Nephron progenitor cell (in vitro differentiated cells): ENCODE measurements around the gene LITAF.

ENCODE experiments used
- DNase-seq: peaks from one replicate; pipeline ENCODE4 v3.0.0; 2021
- H3K27ac Mint-ChIP-seq: 2 replicates; pipeline ENCODE4 v1.8.0; 2021; ENCODE audit warnings: mild to moderate bottlenecking, moderate library complexity, mixed read lengths
- H3K27me3 Mint-ChIP-seq: 2 replicates; pipeline ENCODE4 v1.8.0; 2021; ENCODE audit warnings: mild to moderate bottlenecking, low read depth, mixed read lengths; ENCODE audit not compliant: poor library complexity
- H3K36me3 Mint-ChIP-seq: 2 replicates; pipeline ENCODE4 v1.8.0; 2021; ENCODE audit warnings: low read depth, mixed read lengths
- H3K4me1 Mint-ChIP-seq: 2 replicates; pipeline ENCODE4 v1.8.0; 2021; ENCODE audit warnings: mixed read lengths
- H3K4me3 Mint-ChIP-seq: 2 replicates; pipeline ENCODE4 v1.8.0; 2021; ENCODE audit warnings: mild to moderate bottlenecking, moderate library complexity, mixed read lengths
- H3K9me3 Mint-ChIP-seq: 2 replicates; pipeline ENCODE4 v1.8.0; 2021; ENCODE audit warnings: mild to moderate bottlenecking, moderate library complexity, mixed read lengths
- CTCF ChIP-seq: fragments of 200-600 bp; sonication (generic); IDR thresholded peaks from 2 replicates; pipeline ENCODE4 v1.5.0; 2021; ENCODE audit warnings: antibody characterized with exemption

LITAF gene

GRCh38 chr16:11557801-11558200 lies 28.9 kb downstream of the LITAF start:
- no peak for DNase-seq
- no peak for TF ChIP-seq CTCF
- H3K9me3 Mint-ChIP-seq, result peaks cover 26% of the 10 kb centered on the region
- H3K4me1 Mint-ChIP-seq, result peaks cover 29% of the 10 kb centered on the region
- H3K4me3 Mint-ChIP-seq, result no peak overlapping the region
- peak overlapping the region; percentile 25 for H3K27ac Mint-ChIP-seq
- H3K27me3 Mint-ChIP-seq, result peaks cover 4% of the 10 kb centered on the region
- peaks cover 40% of the 10 kb centered on the region for H3K36me3 Mint-ChIP-seq

- no peak for DNase-seq
- H3K4me3 Mint-ChIP-seq, result no peak overlapping the region
- H3K9me3 Mint-ChIP-seq, result peaks cover 26% of the 10 kb centered on the region
- H3K27ac Mint-ChIP-seq, result peak overlapping the region; percentile 25
- peaks cover 45% of the 10 kb centered on the region for H3K36me3 Mint-ChIP-seq
- peaks cover 4% of the 10 kb centered on the region for H3K27me3 Mint-ChIP-seq
- TF ChIP-seq CTCF, result no peak
- H3K4me1 Mint-ChIP-seq, result peaks cover 29% of the 10 kb centered on the region
Observed at GRCh38 chr16:11556945-11557720, 29.6 kb downstream of the LITAF start.

- H3K4me3 Mint-ChIP-seq, result no peak overlapping the region
- H3K4me1 Mint-ChIP-seq, result peaks cover 23% of the 10 kb centered on the region
- H3K27me3 Mint-ChIP-seq, result peaks cover 4% of the 10 kb centered on the region
- H3K9me3 Mint-ChIP-seq, result peaks cover 26% of the 10 kb centered on the region
- no peak for DNase-seq
- H3K27ac Mint-ChIP-seq, result no peak overlapping the region
- H3K36me3 Mint-ChIP-seq, result peaks cover 45% of the 10 kb centered on the region
- no peak for TF ChIP-seq CTCF
Observed at GRCh38 chr16:11556214-11556819, 30.4 kb downstream of the LITAF start.

GRCh38 chr16:11554053-11554452 lies 32.7 kb downstream of the LITAF start:
- Mint-ChIP-seq H3K27me3 (peaks cover 4% of the 10 kb centered on the region), H3K27ac (peak overlapping the region; percentile 15), H3K9me3 (peaks cover 42% of the 10 kb centered on the region), H3K4me3 (no peak overlapping the region), H3K36me3 (peaks cover 66% of the 10 kb centered on the region), H3K4me1 (peaks cover 10% of the 10 kb centered on the region)
- TF ChIP-seq CTCF, result no peak
- no peak for DNase-seq

- no peak for DNase-seq
- no peak for TF ChIP-seq CTCF
- Mint-ChIP-seq H3K4me3 (no peak overlapping the region), H3K4me1 (peaks cover 6% of the 10 kb centered on the region), H3K27me3 (peaks cover 4% of the 10 kb centered on the region), H3K9me3 (peaks cover 43% of the 10 kb centered on the region), H3K27ac (no peak overlapping the region), H3K36me3 (peaks cover 72% of the 10 kb centered on the region)
Observed at GRCh38 chr16:11553371-11553770, 33.3 kb downstream of the LITAF start.
